Ishikawa (cell line): ENCODE results near the gene DYDC1.

Experiments used
- CEBPB ChIP-seq: IDR thresholded peaks from 2 replicates; pipeline ENCODE4 v1.6.1; 2012
- CREB1 ChIP-seq: IDR thresholded peaks from 2 replicates; pipeline ENCODE4 v1.6.1; 2012; ENCODE audit warnings: low read depth
- EP300 ChIP-seq: IDR thresholded peaks from 2 replicates; pipeline ENCODE4 v1.6.1; 2012; ENCODE audit warnings: borderline replicate concordance
- RAD21 ChIP-seq: IDR thresholded peaks from 2 replicates; pipeline ENCODE4 v1.6.1; 2012; ENCODE audit warnings: low read depth
- REST ChIP-seq: IDR thresholded peaks from 2 replicates; pipeline ENCODE4 v1.6.1; 2012; ENCODE audit warnings: low read depth, mild to moderate bottlenecking
- TCF12 ChIP-seq: IDR thresholded peaks from 2 replicates; pipeline ENCODE4 v1.6.1; 2012; ENCODE audit warnings: low read depth
- TEAD4 ChIP-seq: IDR thresholded peaks from 2 replicates; pipeline ENCODE4 v1.6.1; 2012
- YY1 ChIP-seq: IDR thresholded peaks from 2 replicates; pipeline ENCODE4 v1.6.1; 2012; ENCODE audit warnings: low read depth
- TF ChIP-seq, protein P1 (sequence below): IDR thresholded peaks from 2 replicates; pipeline ENCODE4 v1.6.1; 2012
- TF ChIP-seq, protein P2 (sequence below): IDR thresholded peaks from 2 replicates; pipeline ENCODE4 v1.6.1; 2012

DNA sequence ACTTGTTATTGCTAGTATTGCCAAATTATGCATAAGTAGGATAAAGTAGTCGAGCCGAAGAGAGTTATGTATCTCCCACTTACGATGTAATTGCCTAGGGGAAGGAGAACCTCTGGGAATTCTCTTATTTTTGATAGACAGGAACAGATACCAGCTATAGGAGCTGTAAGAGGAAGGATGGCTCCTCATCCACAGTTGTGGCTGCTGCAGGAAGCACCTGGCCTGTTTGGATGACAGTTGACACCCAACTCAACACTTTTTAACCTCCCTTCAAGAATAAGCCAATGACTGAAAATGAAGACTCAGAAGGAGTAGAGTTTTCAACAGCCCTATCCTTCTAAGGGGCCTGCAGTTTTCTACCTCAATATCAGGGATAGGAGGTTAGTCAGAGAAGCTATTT, 6.3 kb downstream of the DYDC1 start:
- no peak for TF ChIP-seq RAD21
- no peak for TF ChIP-seq YY1
- TF ChIP-seq EP300: no peak
- no peak for TF ChIP-seq CEBPB
- no peak for TF ChIP-seq CREB1
- TF ChIP-seq TCF12: no peak
- TF ChIP-seq, protein P1, sequence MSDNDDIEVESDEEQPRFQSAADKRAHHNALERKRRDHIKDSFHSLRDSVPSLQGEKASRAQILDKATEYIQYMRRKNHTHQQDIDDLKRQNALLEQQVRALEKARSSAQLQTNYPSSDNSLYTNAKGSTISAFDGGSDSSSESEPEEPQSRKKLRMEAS: no peak
- TF ChIP-seq TEAD4: no peak
- TF ChIP-seq REST: no peak
- TF ChIP-seq, protein P2, sequence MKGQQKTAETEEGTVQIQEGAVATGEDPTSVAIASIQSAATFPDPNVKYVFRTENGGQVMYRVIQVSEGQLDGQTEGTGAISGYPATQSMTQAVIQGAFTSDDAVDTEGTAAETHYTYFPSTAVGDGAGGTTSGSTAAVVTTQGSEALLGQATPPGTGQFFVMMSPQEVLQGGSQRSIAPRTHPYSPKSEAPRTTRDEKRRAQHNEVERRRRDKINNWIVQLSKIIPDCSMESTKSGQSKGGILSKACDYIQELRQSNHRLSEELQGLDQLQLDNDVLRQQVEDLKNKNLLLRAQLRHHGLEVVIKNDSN: no peak
